CD8-positive, alpha-beta memory T cell (primary cell): ENCODE results near the gene RALGPS2. TPM values are rescaled to one million over a fixed set of nuclear protein-coding genes. Genes with fewer than 3 reads are reported as not detected.
A peak's percentile ranks its signal among the peaks of the same experiment; 100 is the strongest.
"Not testable (repeated sequence)": the region's sequence is repeated elsewhere in the genome, so short reads cannot be mapped to it uniquely, and the experiment has no call there.

ENCODE experiments used
- CTCF ChIA-PET: fragments of 350-600 bp; sonication (Branson Sonifier 250); formaldehyde crosslinking; loops from one replicate; lab custom pipeline; 2021; ENCODE audit warnings: antibody characterized with exemption; lab: Charles Lee
- POLR2A ChIA-PET: fragments of 350-600 bp; sonication (Branson Sonifier 250); formaldehyde crosslinking; loops from one replicate; lab custom pipeline; 2021; ENCODE audit warnings: antibody characterized with exemption; lab: Charles Lee
- DNase-seq, 5 donors: peaks; one replicate each; pipeline versions ENCODE4 v3.0.0 to v3.0.0-alpha.2; 2020 to 2022; ENCODE audit warnings: mixed read lengths in 1 of 5
- H3K27ac ChIP-seq: one replicate; pipeline ENCODE4 v1.7.0; 2013; ENCODE audit warnings: low read depth, mild to moderate bottlenecking, low read length, moderate library complexity
- H3K27me3 ChIP-seq: 2 replicates; pipeline ENCODE4 v1.7.0; 2013; ENCODE audit warnings: low read length, mild to moderate bottlenecking; ENCODE audit not compliant: insufficient read depth, poor library complexity, severe bottlenecking
- H3K36me3 ChIP-seq: 2 replicates; pipeline ENCODE4 v1.7.0; 2013; ENCODE audit warnings: mild to moderate bottlenecking, low read length, moderate library complexity; ENCODE audit not compliant: insufficient read depth
- H3K4me1 ChIP-seq: 2 replicates; pipeline ENCODE4 v1.7.0; 2013; ENCODE audit warnings: mild to moderate bottlenecking, low read length, moderate library complexity; ENCODE audit not compliant: insufficient read depth
- H3K4me3 ChIP-seq: 2 replicates; pipeline ENCODE4 v1.7.0; 2013; ENCODE audit warnings: mild to moderate bottlenecking, low read length
- H3K9me3 ChIP-seq: 2 replicates; pipeline ENCODE4 v1.7.0; 2013; ENCODE audit warnings: mild to moderate bottlenecking, low read length
- H3K27ac Mint-ChIP-seq, 8 donors: one replicate each; pipeline ENCODE4 v1.8.0; 2020 to 2021; ENCODE audit warnings: mixed read lengths in 8 of 8, mild to moderate bottlenecking in 6 of 8, inconsistent platforms in 3 of 8, moderate library complexity in 3 of 8
- H3K27me3 Mint-ChIP-seq, 2 donors: one replicate each; pipeline ENCODE4 v1.8.0; 2020 to 2021; ENCODE audit warnings: mixed read lengths in 2 of 2, mild to moderate bottlenecking in 1 of 2, moderate library complexity in 1 of 2
- H3K36me3 Mint-ChIP-seq, 3 donors: one replicate each; pipeline ENCODE4 v1.8.0; 2020 to 2021; ENCODE audit warnings: mixed read lengths in 3 of 3, inconsistent platforms in 1 of 3, mild to moderate bottlenecking in 1 of 3
- H3K4me1 Mint-ChIP-seq, 3 donors: one replicate each; pipeline ENCODE4 v1.8.0; 2020 to 2021; ENCODE audit warnings: mixed read lengths in 3 of 3, inconsistent platforms in 1 of 3, mild to moderate bottlenecking in 1 of 3
- H3K4me3 Mint-ChIP-seq, 7 donors: one replicate each; pipeline ENCODE4 v1.8.0; 2020 to 2021; ENCODE audit warnings: mixed read lengths in 7 of 7, mild to moderate bottlenecking in 6 of 7, moderate library complexity in 4 of 7, inconsistent platforms in 2 of 7
- H3K9me3 Mint-ChIP-seq, 5 donors: one replicate each; pipeline ENCODE4 v1.8.0; 2020 to 2022; ENCODE audit warnings: mixed read lengths in 5 of 5, mild to moderate bottlenecking in 3 of 5, moderate library complexity in 2 of 5, inconsistent platforms in 1 of 5
- polyA plus RNA-seq: library from polyadenylated mRNA; unstranded; fragments of 300-500 nt; fragmentation: Illumina TruSeq; gene quantifications from one replicate; pipeline ENCODE4 v1.2.3, GENCODE V29; 2021
- total RNA-seq, 2 experiments: library from RNA; stranded (reverse); gene quantifications; one replicate each; pipeline ENCODE4 v1.2.3, GENCODE V29; 2021

The RALGPS2 gene
- total and polyA plus RNA-seq, 3 experiments from 2014 or later: 1.8 to 4.1 (median 2.1) TPM

GRCh38 chr1:178754655-178755256, 29.7 kb downstream of the RALGPS2 start:
- H3K27ac ChIP-seq, H3K27me3 Mint-ChIP-seq, H3K27me3 ChIP-seq, H3K4me3 ChIP-seq, H3K9me3 ChIP-seq, H3K4me1 ChIP-seq, H3K4me3 Mint-ChIP-seq, H3K27ac Mint-ChIP-seq, H3K4me1 Mint-ChIP-seq, H3K36me3 ChIP-seq, DNase-seq, POLR2A ChIA-PET: not testable (repeated sequence)
- peaks cover 0 to 29% (median 0%) of the 10 kb centered on the region in 3 donors for H3K36me3 Mint-ChIP-seq
- CTCF ChIA-PET: interaction anchor here (2.4 kb wide), 1 partner anchor 221 kb away, joined by 10 read pairs; no protein-coding TSS in a partner anchor
- peaks cover 8 to 47% (median 27%) of the 10 kb centered on the region in 5 donors for H3K9me3 Mint-ChIP-seq

GRCh38 chr1:178768423-178768822, 43.4 kb downstream of the RALGPS2 start:
- peak in 2 of 5 donors; percentile 13 to 23 for DNase-seq
- Mint-ChIP-seq H3K9me3 (peaks cover 11 to 36% (median 31%) of the 10 kb centered on the region in 5 donors), H3K4me1 (peaks cover 0 to 6% (median 1%) of the 10 kb centered on the region in 3 donors), H3K27ac (no peak overlapping the region), H3K27me3 (peaks cover 5 to 11% of the 10 kb centered on the region in 2 donors), H3K36me3 (peaks cover 0 to 34% (median 2%) of the 10 kb centered on the region in 3 donors), H3K4me3 (no peak overlapping the region)
- Histone ChIP-seq H3K27ac (no peak overlapping the region), H3K4me1 (no peaks in the 10 kb centered on the region), H3K36me3 (no peaks in the 10 kb centered on the region), H3K9me3 (peaks cover 4% of the 10 kb centered on the region), H3K4me3 (no peak overlapping the region), H3K27me3 (no peaks in the 10 kb centered on the region)
- ChIA-PET POLR2A (no interaction called here), CTCF (interaction anchor here (1.3 to 1.5 kb wide), 5 partner anchors 13 to 235 kb away, joined by 3 to 8 read pairs (median 5); no protein-coding TSS in a partner anchor)

- ChIA-PET CTCF (interaction anchor here (1.4 kb wide), 1 partner anchor 230 kb away, joined by 4 read pairs; no protein-coding TSS in a partner anchor), POLR2A (no interaction called here)
- Histone ChIP-seq H3K4me3 (no peak overlapping the region), H3K27ac (no peak overlapping the region), H3K4me1 (no peaks in the 10 kb centered on the region), H3K36me3 (no peaks in the 10 kb centered on the region), H3K27me3 (no peaks in the 10 kb centered on the region), H3K9me3 (no peaks in the 10 kb centered on the region)
- Mint-ChIP-seq H3K4me3 (no peak overlapping the region), H3K9me3 (peaks cover 0 to 2% (median 0%) of the 10 kb centered on the region in 5 donors), H3K36me3 (peaks cover 0 to 11% (median 3%) of the 10 kb centered on the region in 3 donors), H3K4me1 (peaks cover 0 to 5% (median 0%) of the 10 kb centered on the region in 3 donors), H3K27ac (no peak overlapping the region), H3K27me3 (peaks cover 7 to 9% of the 10 kb centered on the region in 2 donors)
- DNase-seq: no peak
These were observed 47.9 kb downstream of the RALGPS2 start for GRCh38 chr1:178772952-178773351.

DNA sequence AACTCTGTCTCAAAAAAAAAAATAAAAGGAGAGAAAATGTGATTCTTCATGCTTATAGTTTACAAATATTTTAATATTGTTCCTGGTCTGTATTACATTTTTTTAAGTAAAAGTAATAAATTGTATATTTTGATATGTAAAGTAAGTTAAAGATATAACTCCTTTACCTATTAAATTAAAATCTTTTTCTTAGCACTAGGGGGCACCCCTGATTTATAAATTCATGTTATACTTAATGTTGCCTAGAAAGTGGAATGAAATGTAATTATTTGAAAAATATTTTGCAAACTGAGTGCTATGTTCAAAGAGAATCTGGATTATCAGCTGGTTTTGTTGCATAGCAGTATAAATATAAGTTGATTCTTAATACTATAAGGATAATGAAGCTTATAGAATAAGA, 49.2 kb downstream of the RALGPS2 start:
- peaks cover 0 to 1% (median 0%) of the 10 kb centered on the region in 5 donors for H3K9me3 Mint-ChIP-seq
- ChIA-PET CTCF (interaction anchor here (1.0 to 2.4 kb wide), 2 partner anchors 228 to 1040 kb away, joined by 3 to 6 read pairs; no protein-coding TSS in a partner anchor), POLR2A (no interaction called here)
- no peak overlapping the region for H3K4me3 Mint-ChIP-seq
- peak in 1 of 5 donors; percentile 10 for DNase-seq
- H3K36me3 Mint-ChIP-seq: peaks cover 0 to 5% (median 4%) of the 10 kb centered on the region in 3 donors
- H3K27me3 Mint-ChIP-seq: peaks cover 2 to 4% of the 10 kb centered on the region in 2 donors
- Histone ChIP-seq H3K4me3 (no peak overlapping the region), H3K4me1 (no peaks in the 10 kb centered on the region), H3K27me3 (no peaks in the 10 kb centered on the region), H3K36me3 (no peaks in the 10 kb centered on the region), H3K27ac (no peak overlapping the region), H3K9me3 (no peaks in the 10 kb centered on the region)
- H3K27ac Mint-ChIP-seq: no peak overlapping the region
- no peaks in the 10 kb centered on the region for H3K4me1 Mint-ChIP-seq

- Histone ChIP-seq H3K9me3 (no peaks in the 10 kb centered on the region), H3K4me3 (no peak overlapping the region), H3K4me1 (no peaks in the 10 kb centered on the region), H3K27ac (no peak overlapping the region), H3K27me3 (no peaks in the 10 kb centered on the region), H3K36me3 (no peaks in the 10 kb centered on the region)
- Mint-ChIP-seq H3K27me3 (peaks cover 2 to 4% of the 10 kb centered on the region in 2 donors), H3K9me3 (peaks cover 0 to 2% (median 0%) of the 10 kb centered on the region in 5 donors), H3K4me1 (no peaks in the 10 kb centered on the region), H3K36me3 (peaks cover 0 to 14% (median 5%) of the 10 kb centered on the region in 3 donors), H3K27ac (no peak overlapping the region), H3K4me3 (no peak overlapping the region)
- CTCF ChIA-PET: interaction anchor here (2.4 kb wide), 1 partner anchor 226 kb away, joined by 6 read pairs; no protein-coding TSS in a partner anchor
- DNase-seq: no peak
- POLR2A ChIA-PET: no interaction called here
These were observed 51.5 kb downstream of the RALGPS2 start for GRCh38 chr1:178776553-178776952.

GRCh38 chr1:178781533-178782330, 56.7 kb downstream of the RALGPS2 start:
- H3K4me3 ChIP-seq: no peak overlapping the region
- H3K4me1 ChIP-seq: no peaks in the 10 kb centered on the region
- H3K27ac ChIP-seq: no peak overlapping the region
- Mint-ChIP-seq H3K27ac (no peak overlapping the region), H3K4me3 (no peak overlapping the region), H3K4me1 (peaks cover 0 to 3% (median 0%) of the 10 kb centered on the region in 3 donors), H3K9me3 (peaks cover 0 to 2% (median 0%) of the 10 kb centered on the region in 5 donors), H3K27me3 (peaks cover 1 to 3% of the 10 kb centered on the region in 2 donors), H3K36me3 (peaks cover 0 to 9% (median 2%) of the 10 kb centered on the region in 3 donors)
- CTCF ChIA-PET: interaction anchor here (2.3 kb wide), 1 partner anchor 14 kb away, joined by 8 read pairs; no protein-coding TSS in a partner anchor
- POLR2A ChIA-PET: no interaction called here
- no peaks in the 10 kb centered on the region for H3K27me3 ChIP-seq
- no peaks in the 10 kb centered on the region for H3K9me3 ChIP-seq
- DNase-seq: no peak
- no peaks in the 10 kb centered on the region for H3K36me3 ChIP-seq

DNA sequence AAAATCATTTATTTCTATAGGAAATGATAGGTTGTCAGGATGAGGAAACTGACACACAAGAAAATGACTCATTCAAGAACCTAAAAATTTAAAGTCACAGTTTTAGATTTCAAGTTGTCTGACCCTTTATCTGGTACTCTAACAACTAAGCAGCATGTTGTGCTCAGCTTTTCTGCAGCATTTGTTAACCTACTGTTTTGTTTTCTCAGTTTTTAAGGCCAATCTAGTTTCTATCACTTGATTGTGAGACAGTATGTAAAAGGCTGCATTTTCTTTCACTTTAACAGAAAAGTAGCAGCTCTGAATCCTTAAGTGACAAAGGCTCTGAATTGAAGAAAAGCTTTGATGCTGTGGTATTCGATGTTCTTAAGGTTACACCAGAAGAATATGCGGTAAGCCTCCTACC, 59.1 kb downstream of the RALGPS2 start:
- no peak for DNase-seq

More for the DNA sequence above, 59.1 kb downstream of the RALGPS2 start:
- H3K27me3 ChIP-seq: no peaks in the 10 kb centered on the region
- no peaks in the 10 kb centered on the region for H3K36me3 ChIP-seq
- H3K4me3 Mint-ChIP-seq: no peak overlapping the region
- H3K9me3 ChIP-seq: no peaks in the 10 kb centered on the region
- H3K27me3 Mint-ChIP-seq: peaks cover 1 to 3% of the 10 kb centered on the region in 2 donors
- H3K4me1 ChIP-seq: no peaks in the 10 kb centered on the region
- CTCF ChIA-PET: no interaction called here
- POLR2A ChIA-PET: no interaction called here
- H3K4me3 ChIP-seq: no peak overlapping the region
- H3K9me3 Mint-ChIP-seq: peaks cover 0 to 2% (median 0%) of the 10 kb centered on the region in 5 donors
- no peak overlapping the region for H3K27ac Mint-ChIP-seq
- H3K27ac ChIP-seq: no peak overlapping the region
- peaks cover 0 to 3% (median 0%) of the 10 kb centered on the region in 3 donors for H3K4me1 Mint-ChIP-seq
- H3K36me3 Mint-ChIP-seq: peaks cover 0 to 16% (median 2%) of the 10 kb centered on the region in 3 donors
